ENCODE measurements around the gene STEAP2. TPM values are rescaled to one million over a fixed set of nuclear protein-coding genes. Genes with fewer than 3 reads are reported as not detected.

STEAP2 gene
- total RNA-seq, 4 donors from 2014 or later, result 16.1 to 22.5 (median 19.3) TPM

DNA sequence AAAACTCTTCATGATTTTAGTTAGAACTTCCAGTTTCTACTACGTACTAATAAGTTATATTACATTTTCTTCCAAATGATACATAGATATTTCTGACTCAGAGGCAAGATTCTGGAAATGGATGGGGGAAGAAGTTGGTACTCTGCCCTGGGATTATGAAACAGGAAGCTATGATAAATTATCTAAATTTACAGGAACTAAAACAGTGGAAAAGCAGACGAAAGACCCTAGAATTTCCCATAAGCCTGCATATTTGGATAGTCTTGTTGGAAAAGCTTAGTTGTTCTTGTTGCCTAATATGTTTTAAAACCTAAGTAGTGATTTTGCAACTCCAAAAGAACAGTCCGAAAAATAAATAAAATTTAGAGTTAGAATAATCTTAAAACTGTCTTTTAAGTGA lies 55.3 kb downstream of the STEAP2 start:
- no peak overlapping the region for H3K4me3 ChIP-seq
- intact Hi-C loops (cut with DNase I), result no loop called here
- TF ChIP-seq EP300 (IDR thresholded peaks at IDR 0.05) (no peak), POLR2AphosphoS5 (IDR thresholded peaks at IDR 0.05) (peak in 1 of 2 donors; percentile 25)
- H3K27me3 ChIP-seq, result no peaks in the 10 kb centered on the region
- peak overlapping the region in 2 of 4 donors; percentile 14 to 24 for H3K27ac ChIP-seq (replicated peaks in 1 of 4)
- no peaks in the 10 kb centered on the region for H3K36me3 ChIP-seq
- no peaks in the 10 kb centered on the region for H3K9me3 ChIP-seq
- DNase-seq (ENCODE audit: extremely low spot score), result no peak
- H3K4me1 ChIP-seq, result no peaks in the 10 kb centered on the region
- 66% methylated on average over 3 of the region's 3 CpGs for WGBS

DNA sequence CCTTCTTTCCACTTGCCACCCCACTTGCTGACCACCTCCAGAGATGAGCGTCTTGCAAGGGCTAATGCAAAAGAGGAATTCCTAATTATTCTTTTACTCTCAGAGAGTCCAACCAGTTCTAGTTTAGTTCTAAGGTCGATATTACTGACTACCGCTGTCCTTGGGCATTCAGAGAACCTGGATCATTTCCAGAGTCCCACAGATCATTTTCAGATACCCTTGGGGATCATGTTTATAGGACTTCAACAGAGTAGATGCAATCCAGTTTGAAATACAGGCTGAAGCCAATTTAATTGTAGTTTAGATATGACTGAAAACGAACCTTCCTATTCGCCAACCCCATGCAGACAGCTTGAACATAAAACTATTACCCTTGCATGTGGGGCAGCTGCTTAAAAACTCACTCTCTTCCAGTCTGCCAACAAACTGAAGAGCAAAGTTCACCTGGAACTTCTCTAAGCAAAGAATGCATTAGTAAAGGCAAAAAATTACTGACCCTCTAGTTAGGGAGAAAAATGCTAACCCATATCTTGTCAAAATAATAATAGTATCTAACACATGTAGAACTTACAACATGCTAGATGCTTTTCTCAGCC lies 55.8 kb downstream of the STEAP2 start:
- no peak for DNase-seq (ENCODE audit: extremely low spot score)
- Histone ChIP-seq H3K27me3 (no peaks in the 10 kb centered on the region), H3K36me3 (no peaks in the 10 kb centered on the region), H3K27ac (replicated peaks in 1 of 4) (peak overlapping the region in 3 of 4 donors; percentile 14 to 60 (median 24)), H3K9me3 (no peaks in the 10 kb centered on the region), H3K4me1 (no peaks in the 10 kb centered on the region), H3K4me3 (no peak overlapping the region)
- TF ChIP-seq EP300 (IDR thresholded peaks at IDR 0.05) (no peak), POLR2AphosphoS5 (IDR thresholded peaks at IDR 0.05) (no peak), POLR2A (IDR thresholded peaks at IDR 0.05; ENCODE audit: low read depth) (no peak)
- TF ChIP-seq, protein P1, sequence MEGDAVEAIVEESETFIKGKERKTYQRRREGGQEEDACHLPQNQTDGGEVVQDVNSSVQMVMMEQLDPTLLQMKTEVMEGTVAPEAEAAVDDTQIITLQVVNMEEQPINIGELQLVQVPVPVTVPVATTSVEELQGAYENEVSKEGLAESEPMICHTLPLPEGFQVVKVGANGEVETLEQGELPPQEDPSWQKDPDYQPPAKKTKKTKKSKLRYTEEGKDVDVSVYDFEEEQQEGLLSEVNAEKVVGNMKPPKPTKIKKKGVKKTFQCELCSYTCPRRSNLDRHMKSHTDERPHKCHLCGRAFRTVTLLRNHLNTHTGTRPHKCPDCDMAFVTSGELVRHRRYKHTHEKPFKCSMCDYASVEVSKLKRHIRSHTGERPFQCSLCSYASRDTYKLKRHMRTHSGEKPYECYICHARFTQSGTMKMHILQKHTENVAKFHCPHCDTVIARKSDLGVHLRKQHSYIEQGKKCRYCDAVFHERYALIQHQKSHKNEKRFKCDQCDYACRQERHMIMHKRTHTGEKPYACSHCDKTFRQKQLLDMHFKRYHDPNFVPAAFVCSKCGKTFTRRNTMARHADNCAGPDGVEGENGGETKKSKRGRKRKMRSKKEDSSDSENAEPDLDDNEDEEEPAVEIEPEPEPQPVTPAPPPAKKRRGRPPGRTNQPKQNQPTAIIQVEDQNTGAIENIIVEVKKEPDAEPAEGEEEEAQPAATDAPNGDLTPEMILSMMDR (IDR thresholded peaks at IDR 0.05), result no peak
- intact Hi-C loops (cut with DNase I), result no loop called here
- WGBS, result 86% methylated on average over 5 of the region's 5 CpGs

DNA sequence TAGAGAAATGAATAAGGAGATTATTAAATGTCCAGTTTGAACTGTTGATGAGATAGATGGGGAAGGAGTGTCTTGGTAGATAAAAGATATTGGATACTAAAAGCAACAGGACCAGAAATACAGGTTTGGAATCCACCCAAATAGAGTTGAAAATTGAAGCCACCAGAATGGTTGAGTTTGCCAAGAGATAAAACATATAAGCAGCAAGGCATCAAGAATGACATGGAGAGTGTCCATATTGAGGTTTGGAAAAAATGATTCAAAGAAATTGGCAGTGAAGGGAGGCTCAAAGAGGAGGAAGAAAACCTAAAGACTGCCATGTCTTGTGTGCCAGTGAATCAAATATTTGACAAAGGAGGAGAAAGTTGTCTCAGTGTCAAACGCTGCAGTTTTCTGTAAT lies 57.6 kb downstream of the STEAP2 start:
- no peaks in the 10 kb centered on the region for H3K36me3 ChIP-seq
- intact Hi-C loops (cut with DNase I), result no loop called here
- no peaks in the 10 kb centered on the region for H3K4me1 ChIP-seq
- H3K4me3 ChIP-seq, result no peak overlapping the region
- no peaks in the 10 kb centered on the region for H3K9me3 ChIP-seq
- WGBS, result 87% methylated on average over 1 of the region's 1 CpG
- no peaks in the 10 kb centered on the region for H3K27me3 ChIP-seq
- TF ChIP-seq, protein P1 (IDR thresholded peaks at IDR 0.05), result no peak
- TF ChIP-seq POLR2A (IDR thresholded peaks at IDR 0.05; ENCODE audit: low read depth) (no peak), POLR2AphosphoS5 (IDR thresholded peaks at IDR 0.05) (no peak), EP300 (IDR thresholded peaks at IDR 0.05) (no peak)
- no peak overlapping the region for H3K27ac ChIP-seq (replicated peaks in 1 of 4)
- DNase-seq (ENCODE audit: extremely low spot score), result no peak

DNA sequence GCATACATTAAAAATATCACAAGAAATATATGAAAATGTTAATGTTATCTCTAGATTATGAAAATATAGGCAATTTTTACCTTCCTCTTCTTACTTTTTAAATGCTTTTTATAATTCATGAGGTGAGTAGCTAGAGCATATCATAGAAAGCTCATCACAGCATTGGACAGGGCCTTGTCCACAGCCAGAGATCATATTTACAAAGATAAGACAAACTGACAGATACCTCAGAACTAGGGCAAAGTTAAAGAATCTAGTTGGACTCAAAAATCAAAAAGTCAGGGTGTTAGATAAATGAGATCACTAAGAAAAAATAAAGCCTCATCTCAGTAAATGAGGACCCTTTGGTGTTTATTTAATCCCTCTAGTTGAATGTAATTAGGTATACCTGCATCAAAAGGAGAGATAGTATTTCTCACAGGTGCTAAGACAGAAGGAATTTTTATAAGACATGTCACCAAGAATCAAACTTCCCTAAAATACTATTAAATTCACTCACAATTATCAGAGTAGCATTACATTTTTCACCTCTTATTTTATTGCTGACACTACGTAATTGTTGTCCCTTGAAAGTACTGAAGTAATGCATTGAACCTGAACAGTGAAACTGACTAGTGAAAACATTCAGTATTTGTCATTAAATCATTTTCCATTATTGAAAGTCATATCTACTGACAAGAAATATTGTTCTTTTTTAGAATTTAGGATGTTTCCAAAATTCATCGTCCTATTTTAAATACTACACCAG lies 59.1 kb downstream of the STEAP2 start:
- Histone ChIP-seq H3K4me3 (no peak overlapping the region), H3K4me1 (no peaks in the 10 kb centered on the region), H3K27ac (replicated peaks in 1 of 4) (no peak overlapping the region), H3K27me3 (no peaks in the 10 kb centered on the region), H3K36me3 (no peaks in the 10 kb centered on the region), H3K9me3 (no peaks in the 10 kb centered on the region)
- WGBS, result 97% methylated on average over 2 of the region's 2 CpGs
- DNase-seq (ENCODE audit: extremely low spot score), result no peak
- intact Hi-C loops (cut with DNase I), result no loop called here
- TF ChIP-seq POLR2A (IDR thresholded peaks at IDR 0.05; ENCODE audit: low read depth), result no peak
- TF ChIP-seq EP300 (IDR thresholded peaks at IDR 0.05), result no peak
- TF ChIP-seq, protein P1 (IDR thresholded peaks at IDR 0.05), result no peak
- TF ChIP-seq POLR2AphosphoS5 (IDR thresholded peaks at IDR 0.05), result no peak

DNA sequence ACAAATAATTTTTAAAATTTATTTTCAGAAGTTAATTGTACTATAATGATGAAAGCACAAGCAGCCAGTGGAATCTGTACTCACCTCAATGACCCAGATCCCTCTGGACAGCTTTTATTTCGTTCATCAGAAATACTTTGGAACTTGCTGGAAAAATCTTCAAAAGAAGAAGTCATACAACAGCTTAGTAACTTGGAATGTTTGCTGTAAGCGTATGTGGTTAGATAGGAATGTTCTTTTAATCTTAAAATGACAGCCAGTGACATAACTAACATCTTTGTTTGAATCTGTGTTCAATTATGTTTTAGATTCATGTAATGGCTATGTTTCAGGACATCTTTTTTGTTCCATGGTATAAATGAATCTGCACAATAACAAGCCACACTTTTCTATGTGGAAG lies 60.2 kb downstream of the STEAP2 start:
- TF ChIP-seq EP300 (IDR thresholded peaks at IDR 0.05), result no peak
- no peak for TF ChIP-seq POLR2AphosphoS5 (IDR thresholded peaks at IDR 0.05)
- TF ChIP-seq, protein P1 (IDR thresholded peaks at IDR 0.05), result no peak
- no peak for TF ChIP-seq POLR2A (IDR thresholded peaks at IDR 0.05; ENCODE audit: low read depth)
- Histone ChIP-seq H3K36me3 (no peaks in the 10 kb centered on the region), H3K27me3 (no peaks in the 10 kb centered on the region), H3K4me3 (no peak overlapping the region), H3K9me3 (no peaks in the 10 kb centered on the region), H3K27ac (replicated peaks in 1 of 4) (no peak overlapping the region), H3K4me1 (no peaks in the 10 kb centered on the region)
- WGBS, result 75% methylated on average over 2 of the region's 2 CpGs
- intact Hi-C loops (cut with DNase I), result no loop called here
- DNase-seq (ENCODE audit: extremely low spot score), result no peak

All from esophagus muscularis mucosa (tissue), 4 donors.